OCI-LY1 (cell line): Measurements from ENCODE around the gene DLL4.
"Not testable (repeated sequence)": the region's sequence is repeated elsewhere in the genome, so short reads cannot be mapped to it uniquely, and the experiment has no call there.

Experiments used
- H2AFZ ChIP-seq: fragments of 200-600 bp; sonication (generic), shearing (Covaris generic); 2 replicates; pipeline ENCODE4 v1.6.0; 2014; ENCODE audit warnings: antibody characterized with exemption, mild to moderate bottlenecking, low read length
- H3F3A ChIP-seq: fragments of 200-600 bp; sonication (generic), shearing (Covaris generic); 2 replicates; pipeline ENCODE4 v1.6.0; 2014; ENCODE audit warnings: mild to moderate bottlenecking, antibody characterized with exemption, low read length, moderate library complexity; ENCODE audit not compliant: insufficient read depth
- H3K27ac ChIP-seq: fragments of 200-600 bp; sonication (generic); 2 replicates; pipeline ENCODE4 v1.5.1; 2014; ENCODE audit warnings: low read length, mixed run types, mild to moderate bottlenecking, low read depth; ENCODE audit not compliant: poor library complexity, severe bottlenecking
- H3K27me3 ChIP-seq: fragments of 200-600 bp; sonication (generic); 2 replicates; pipeline ENCODE4 v1.6.0; 2014; ENCODE audit warnings: antibody characterized with exemption, mild to moderate bottlenecking, low read length, moderate library complexity; ENCODE audit not compliant: insufficient read depth
- H3K36me3 ChIP-seq: fragments of 200-600 bp; sonication (generic); 2 replicates; pipeline ENCODE4 v1.6.1; 2014; ENCODE audit warnings: mild to moderate bottlenecking, antibody characterized with exemption, low read length, moderate library complexity, mixed read lengths; ENCODE audit not compliant: insufficient read depth
- H3K4me1 ChIP-seq: fragments of 200-600 bp; sonication (generic); 2 replicates; pipeline ENCODE4 v1.5.1; 2014; ENCODE audit warnings: mild to moderate bottlenecking, low read length, moderate library complexity; ENCODE audit not compliant: insufficient read depth, severe bottlenecking
- H3K4me2 ChIP-seq: fragments of 200-600 bp; sonication (generic), shearing (Covaris generic); 2 replicates; pipeline ENCODE4 v1.6.1; 2014; ENCODE audit warnings: low read length
- H3K4me3 ChIP-seq: fragments of 200-600 bp; sonication (generic); 2 replicates; pipeline ENCODE4 v1.5.1; 2014; ENCODE audit warnings: low read length, low read depth, mild to moderate bottlenecking, mixed read lengths; ENCODE audit not compliant: poor library complexity, severe bottlenecking
- H3K79me2 ChIP-seq: fragments of 200-600 bp; shearing (Covaris generic); 2 replicates; pipeline ENCODE4 v1.6.1; 2016; ENCODE audit warnings: mixed run types, low read length, mixed read lengths; ENCODE audit not compliant: insufficient read depth
- H3K9ac ChIP-seq: fragments of 200-600 bp; sonication (generic), shearing (Covaris generic); 2 replicates; pipeline ENCODE4 v1.6.1; 2014; ENCODE audit warnings: mild to moderate bottlenecking, low read length, mixed read lengths
- H3K9me2 ChIP-seq: fragments of 200-600 bp; sonication (generic), shearing (Covaris generic); 2 replicates; pipeline ENCODE4 v1.6.1; 2014; ENCODE audit warnings: low read depth, mild to moderate bottlenecking, low read length, mixed read lengths
- H3K9me3 ChIP-seq: fragments of 200-600 bp; shearing (Covaris generic); 2 replicates; pipeline ENCODE4 v1.6.1; 2014; ENCODE audit warnings: low read length, mixed read lengths
- H4K20me1 ChIP-seq: fragments of 200-600 bp; sonication (generic), shearing (Covaris generic); 2 replicates; pipeline ENCODE4 v1.6.0; 2016; ENCODE audit warnings: mild to moderate bottlenecking, low read length; ENCODE audit not compliant: insufficient read depth
- CTCF ChIP-seq: fragments of 200-600 bp; sonication (generic), shearing (Covaris generic); IDR thresholded peaks from 2 replicates; pipeline ENCODE4 v1.5.1; 2017; ENCODE audit warnings: mild to moderate bottlenecking, antibody characterized with exemption, low read length, moderate library complexity, mixed read lengths
- EZH2 ChIP-seq: fragments of 200-600 bp; sonication (generic), shearing (Covaris generic); IDR thresholded peaks from 2 replicates; pipeline ENCODE4 v1.8.0; 2017; ENCODE audit warnings: borderline replicate concordance, mixed run types, mild to moderate bottlenecking, antibody characterized with exemption, low read length, moderate library complexity, mixed read lengths

DLL4 gene

GRCh38 chr15:40959331-40960141 is 30.4 kb downstream of the DLL4 start:
- Histone ChIP-seq H3K9me2 (no peaks in the 10 kb centered on the region), H3F3A (no peaks in the 10 kb centered on the region), H3K36me3 (no peaks in the 10 kb centered on the region; the same call in 1 of the 2 replicates), H4K20me1 (no peaks in the 10 kb centered on the region), H3K4me1 (peaks cover 8% of the 10 kb centered on the region), H3K4me2 (peak overlapping the region; percentile 0; the same call in 1 of the 2 replicates), H2AFZ (no peak overlapping the region), H3K79me2 (no peaks in the 10 kb centered on the region), H3K9me3 (no peaks in the 10 kb centered on the region), H3K9ac (no peak overlapping the region), H3K27ac (no peak overlapping the region), H3K27me3 (no peaks in the 10 kb centered on the region), H3K4me3 (no peak overlapping the region)
- TF ChIP-seq EZH2 (no peak), CTCF (no peak)

- H3K27me3 ChIP-seq, result no peaks in the 10 kb centered on the region
- H3K9me2 ChIP-seq, result no peaks in the 10 kb centered on the region
- H3K79me2 ChIP-seq, result no peaks in the 10 kb centered on the region
- peaks cover 8% of the 10 kb centered on the region for H3K4me1 ChIP-seq
- no peak overlapping the region; the same call in 1 of the 2 replicates for H3K4me2 ChIP-seq
- H3K9me3 ChIP-seq, result no peaks in the 10 kb centered on the region
- no peaks in the 10 kb centered on the region for H3F3A ChIP-seq
- no peaks in the 10 kb centered on the region for H4K20me1 ChIP-seq
- H3K4me3 ChIP-seq, result no peak overlapping the region
- H3K27ac ChIP-seq, result no peak overlapping the region
- no peaks in the 10 kb centered on the region; the same call in 1 of the 2 replicates for H3K36me3 ChIP-seq
- no peak overlapping the region for H2AFZ ChIP-seq
- TF ChIP-seq CTCF (no peak), EZH2 (no peak)
- H3K9ac ChIP-seq, result no peak overlapping the region
Observed at GRCh38 chr15:40960151-40960885, 31.2 kb downstream of the DLL4 start.

GRCh38 chr15:40960925-40961324 is 31.8 kb downstream of the DLL4 start:
- H3K27ac ChIP-seq, result no peak overlapping the region

GRCh38 chr15:40961740-40962139 is 32.6 kb downstream of the DLL4 start:
- H3K4me2 ChIP-seq, H3K27me3 ChIP-seq, H3F3A ChIP-seq, H3K9ac ChIP-seq, H4K20me1 ChIP-seq, H3K27ac ChIP-seq, H3K4me1 ChIP-seq, H3K79me2 ChIP-seq, H2AFZ ChIP-seq, H3K9me3 ChIP-seq, H3K36me3 ChIP-seq, H3K4me3 ChIP-seq, H3K9me2 ChIP-seq: not testable (repeated sequence)

More at GRCh38 chr15:40960925-40961324, 31.8 kb downstream of the DLL4 start:
- Histone ChIP-seq H4K20me1 (no peaks in the 10 kb centered on the region), H3K27me3 (no peaks in the 10 kb centered on the region), H3K79me2 (no peaks in the 10 kb centered on the region), H3K36me3 (no peaks in the 10 kb centered on the region), H3K4me3 (no peak overlapping the region), H3F3A (no peaks in the 10 kb centered on the region), H2AFZ (no peak overlapping the region), H3K9ac (no peak overlapping the region), H3K4me2 (no peak overlapping the region), H3K9me2 (no peaks in the 10 kb centered on the region), H3K9me3 (no peaks in the 10 kb centered on the region), H3K4me1 (peaks cover 8% of the 10 kb centered on the region)
- TF ChIP-seq CTCF (no peak), EZH2 (no peak)

GRCh38 chr15:40962317-40962716 is 33.2 kb downstream of the DLL4 start:
- H3K4me1 ChIP-seq, H3K9me2 ChIP-seq, H3K36me3 ChIP-seq, H3K9ac ChIP-seq, H3K4me3 ChIP-seq, H3F3A ChIP-seq, H2AFZ ChIP-seq, H3K9me3 ChIP-seq, H3K27ac ChIP-seq, H4K20me1 ChIP-seq, H3K27me3 ChIP-seq, H3K79me2 ChIP-seq, H3K4me2 ChIP-seq: not testable (repeated sequence)
